GM19438 (cell line): ENCODE results near the gene CXXC5.

Source experiments
- ATAC-seq: cut with Tn5 transposase; IDR thresholded peaks from one replicate; pipeline ENCODE4 v1.9.1; 2021; ENCODE audit warnings: low read depth; ENCODE audit not compliant: unreplicated experiment

CXXC5 gene

DNA sequence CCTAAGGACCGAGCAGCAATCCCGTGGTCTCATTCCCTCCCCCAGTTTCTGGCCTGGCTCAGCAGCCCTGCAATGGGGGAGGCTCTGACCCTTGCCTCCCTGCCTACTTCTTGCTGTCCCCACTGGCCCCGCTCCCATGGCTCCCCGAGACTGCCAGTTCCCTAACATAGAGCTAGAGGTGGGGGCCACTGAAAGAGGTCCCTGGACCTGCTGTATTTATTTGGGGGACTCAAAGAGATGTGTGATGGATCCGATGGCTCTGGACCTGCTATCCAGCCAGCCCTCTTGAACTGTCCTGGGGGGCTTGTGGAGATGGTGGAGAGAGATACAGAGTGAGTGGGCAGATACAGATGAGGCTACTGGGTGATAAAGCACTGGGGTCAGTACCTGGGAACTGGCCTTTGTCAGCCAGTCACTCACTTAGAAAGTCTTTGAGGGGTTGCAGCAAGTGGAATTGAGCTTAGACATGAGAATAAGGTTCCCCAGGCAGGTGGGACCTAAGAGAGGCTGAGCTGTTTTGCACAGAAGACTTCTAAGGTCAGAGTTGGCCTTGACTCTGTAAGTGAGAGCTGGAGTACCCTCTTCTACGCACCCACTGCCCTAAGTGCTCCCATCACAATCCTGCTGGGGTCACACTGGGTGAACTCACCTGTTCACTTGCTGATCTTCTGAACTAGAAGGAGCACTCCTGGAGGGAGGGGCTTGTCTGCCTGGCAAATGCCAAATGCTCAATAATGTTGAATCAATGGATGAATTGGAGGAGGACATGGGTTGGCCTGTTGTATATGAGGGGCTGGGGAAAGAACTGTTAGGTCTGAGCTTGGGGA is 42.9 kb downstream of the CXXC5 start:
- no peak for ATAC-seq

GRCh38 chr5:139692148-139692547 is 44.0 kb downstream of the CXXC5 start:
- no peak for ATAC-seq

- ATAC-seq, result no peak
These were observed 44.6 kb downstream of the CXXC5 start for GRCh38 chr5:139692679-139693308.

DNA sequence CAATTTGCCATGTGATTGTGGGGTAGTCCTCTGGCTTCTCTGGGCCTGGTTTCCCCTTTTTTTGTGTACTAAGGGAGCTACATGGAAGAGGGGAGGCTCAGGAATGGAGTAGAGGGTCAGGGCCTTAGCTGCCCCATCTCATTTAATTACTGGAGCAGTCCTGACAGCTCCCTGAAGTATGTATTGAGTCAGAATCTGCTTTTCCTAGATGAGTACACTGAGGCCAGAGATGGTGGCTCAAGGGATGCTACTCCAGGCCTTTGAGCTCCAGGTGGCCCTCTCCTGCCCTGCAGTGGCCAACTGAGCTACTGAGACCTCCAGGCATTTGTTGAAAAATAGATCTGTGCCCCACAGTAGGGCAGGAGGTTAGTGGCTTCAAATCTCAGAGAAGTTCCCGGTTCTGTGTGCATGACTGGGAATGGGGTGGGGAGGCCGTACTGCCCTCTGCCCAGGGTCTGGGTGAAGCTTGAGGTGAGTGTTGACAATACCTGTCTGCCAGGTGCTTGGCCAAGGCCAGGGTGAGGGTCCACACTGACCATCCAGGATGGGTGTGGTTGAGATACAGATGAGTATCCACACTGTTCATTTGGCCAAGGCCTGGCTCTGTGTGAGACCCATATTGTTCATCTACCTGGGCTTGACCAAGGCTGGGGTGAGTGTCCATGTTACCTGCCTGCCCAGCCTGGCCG is 45.7 kb downstream of the CXXC5 start:
- no peak for ATAC-seq

DNA sequence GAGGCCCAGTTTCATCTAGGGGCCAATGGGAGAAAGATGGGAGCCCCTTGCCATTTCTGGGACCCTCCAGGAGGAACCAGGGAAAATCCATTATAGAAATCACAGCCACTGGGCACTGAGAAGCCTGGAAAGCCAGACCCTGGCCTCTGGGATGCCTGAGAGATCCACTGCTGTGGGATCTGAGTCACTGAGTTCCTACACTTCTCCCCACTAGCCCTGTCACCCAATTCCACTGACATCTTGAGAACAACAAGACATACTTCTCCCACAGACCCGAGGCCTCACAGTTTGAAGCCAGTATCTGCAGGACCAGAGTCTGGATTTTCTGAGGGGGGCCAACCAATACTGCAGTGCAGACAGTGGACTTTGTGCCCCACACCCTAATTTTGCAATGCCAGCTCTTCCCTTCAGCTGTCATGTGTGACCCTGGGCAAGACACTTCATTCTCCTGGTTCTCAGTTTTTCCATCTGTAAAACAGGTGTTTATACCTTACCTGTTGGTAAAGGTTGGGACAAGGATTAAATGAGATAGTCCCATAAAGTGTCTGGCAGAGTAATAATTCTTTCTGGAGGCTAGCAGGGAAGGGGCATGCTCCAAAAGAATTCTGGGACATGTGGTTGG is 46.5 kb downstream of the CXXC5 start:
- ATAC-seq, result no peak

DNA sequence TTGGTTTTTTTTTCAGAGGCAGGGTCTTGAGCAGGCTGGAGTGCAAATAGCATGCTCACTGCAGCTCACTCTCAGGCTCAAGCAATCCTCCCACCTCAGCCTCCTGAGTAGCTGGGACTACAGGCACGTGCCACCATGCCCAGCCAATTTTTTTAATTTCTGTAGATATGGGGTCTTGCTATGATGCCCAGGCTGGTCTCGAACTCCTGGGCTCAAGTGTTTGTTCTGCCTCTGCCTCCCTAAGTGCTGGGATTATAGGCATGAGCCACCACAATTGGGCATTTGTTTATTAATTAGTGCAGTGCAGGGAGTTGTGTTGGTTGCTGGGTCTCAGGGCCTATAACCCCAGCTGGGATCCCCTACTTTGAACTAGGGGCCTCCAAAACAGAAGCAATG is 47.0 kb downstream of the CXXC5 start:
- no peak for ATAC-seq

- no peak for ATAC-seq
These were observed 48.2 kb downstream of the CXXC5 start for GRCh38 chr5:139696167-139696893.

DNA sequence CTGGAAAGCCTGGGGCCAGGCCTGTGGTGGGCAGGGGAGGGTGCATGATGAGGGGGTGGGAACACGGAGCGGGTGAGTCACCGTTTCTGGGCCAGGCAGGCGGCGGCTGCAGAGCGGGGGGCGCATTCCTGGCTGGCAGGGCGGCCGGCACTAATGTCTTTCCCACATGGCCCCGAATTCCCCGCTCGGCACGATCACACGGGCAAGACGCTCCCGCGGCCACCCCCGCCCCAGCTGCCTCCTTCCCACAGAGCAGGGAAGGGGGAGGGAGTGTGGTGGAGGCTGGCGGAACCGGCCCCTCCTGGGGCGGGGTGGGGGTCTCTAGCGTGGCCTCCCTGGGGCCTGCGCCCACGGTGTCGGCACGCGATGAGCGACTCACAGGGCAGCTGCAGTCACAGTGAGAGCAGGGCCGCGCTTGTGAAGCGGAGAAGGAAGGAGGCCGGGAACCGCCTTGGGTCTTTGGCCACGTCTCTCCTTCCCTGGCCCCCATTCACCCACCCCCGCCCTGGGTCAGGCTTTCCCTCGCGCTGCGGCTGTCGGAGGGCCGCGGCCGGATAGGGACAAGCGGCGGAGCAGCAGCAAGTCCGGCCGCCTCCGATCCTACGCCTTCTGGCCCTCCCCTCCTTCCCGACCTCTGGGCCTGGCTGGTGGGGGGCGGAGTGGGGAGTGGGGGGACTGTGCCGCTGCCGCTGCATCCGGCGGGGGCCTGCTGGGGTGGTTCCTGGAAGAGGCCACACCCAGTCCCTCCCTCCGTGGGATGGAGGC is 48.9 kb downstream of the CXXC5 start:
- no peak for ATAC-seq

DNA sequence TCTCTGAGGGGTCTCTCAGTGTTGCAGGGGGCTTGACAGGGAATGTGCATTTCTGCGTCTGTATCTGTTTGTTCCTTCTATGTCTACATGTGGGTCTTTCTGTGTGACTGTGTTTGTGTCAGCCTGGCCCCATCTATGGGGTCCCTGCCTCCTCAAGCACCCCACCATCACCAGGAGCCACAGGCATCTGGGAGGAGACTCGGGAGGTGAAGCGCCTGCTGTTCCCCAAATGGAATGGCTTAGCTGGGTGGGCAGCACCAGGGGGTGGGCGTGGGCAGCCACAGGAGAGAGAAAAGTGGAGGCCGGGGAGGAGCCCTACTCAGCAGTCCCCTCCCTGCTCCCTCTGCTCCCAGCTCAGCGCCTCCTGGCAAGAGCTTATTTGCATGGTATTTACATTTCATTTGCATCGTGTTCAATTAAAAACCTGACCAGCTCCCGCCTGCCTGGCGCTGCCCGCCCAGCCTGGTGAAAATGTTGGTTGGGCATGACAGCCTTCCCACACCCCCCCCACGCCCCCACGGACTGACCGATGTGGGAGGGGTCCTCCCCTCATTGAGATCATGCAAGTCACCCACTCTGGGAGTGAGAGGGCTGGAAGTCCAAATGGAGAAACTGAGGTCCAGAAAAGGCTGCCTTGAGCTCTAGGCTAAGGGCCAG is 50.5 kb downstream of the CXXC5 start:
- no peak for ATAC-seq

GRCh38 chr5:139699351-139699750 is 51.2 kb downstream of the CXXC5 start:
- ATAC-seq, result no peak

DNA sequence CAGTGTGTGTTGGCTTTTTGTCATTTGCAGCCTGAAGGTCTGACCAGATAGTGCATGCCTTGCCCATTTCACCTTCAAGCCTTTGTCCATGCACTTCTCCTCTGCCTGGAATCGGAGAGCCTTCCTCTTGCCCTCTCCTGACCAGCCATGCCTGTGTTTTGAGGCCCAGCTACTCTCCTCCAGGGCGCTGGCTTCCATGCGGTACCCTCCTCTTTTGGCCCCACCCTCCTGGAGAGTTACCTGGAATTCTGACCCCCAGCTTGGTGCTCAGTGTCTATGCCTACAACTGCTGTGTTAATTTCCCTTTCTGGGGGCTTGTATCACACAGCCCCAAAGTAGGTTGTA is 52.5 kb downstream of the CXXC5 start:
- ATAC-seq, result no peak

- no peak for ATAC-seq
These were observed 53.0 kb downstream of the CXXC5 start for GRCh38 chr5:139701056-139701741.

- ATAC-seq, result no peak
These were observed 54.4 kb downstream of the CXXC5 start for GRCh38 chr5:139702548-139702947.

DNA sequence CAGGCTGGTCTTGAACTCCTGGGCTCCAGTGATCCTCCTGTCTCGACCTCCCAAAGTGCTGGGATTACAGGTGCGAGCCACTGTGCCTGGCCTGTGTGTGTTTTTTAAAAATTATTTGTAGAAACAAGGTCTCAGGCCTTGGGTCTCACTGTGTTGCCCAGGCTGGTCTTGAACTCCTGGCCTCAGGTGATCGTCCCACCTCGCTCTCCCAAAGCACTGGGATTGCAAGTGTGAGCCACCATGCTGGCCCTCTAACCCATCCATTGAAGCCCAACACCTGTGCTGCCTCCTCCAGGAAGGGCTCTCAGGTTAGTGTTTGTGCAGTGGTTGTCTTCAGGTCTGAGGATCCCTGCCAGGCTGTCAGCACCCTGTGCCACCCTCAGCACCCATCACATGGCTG is 56.6 kb downstream of the CXXC5 start:
- no peak for ATAC-seq

GRCh38 chr5:139705191-139705590 is 57.0 kb downstream of the CXXC5 start:
- no peak for ATAC-seq

- no peak for ATAC-seq
These were observed 57.8 kb downstream of the CXXC5 start for GRCh38 chr5:139705655-139706587.

DNA sequence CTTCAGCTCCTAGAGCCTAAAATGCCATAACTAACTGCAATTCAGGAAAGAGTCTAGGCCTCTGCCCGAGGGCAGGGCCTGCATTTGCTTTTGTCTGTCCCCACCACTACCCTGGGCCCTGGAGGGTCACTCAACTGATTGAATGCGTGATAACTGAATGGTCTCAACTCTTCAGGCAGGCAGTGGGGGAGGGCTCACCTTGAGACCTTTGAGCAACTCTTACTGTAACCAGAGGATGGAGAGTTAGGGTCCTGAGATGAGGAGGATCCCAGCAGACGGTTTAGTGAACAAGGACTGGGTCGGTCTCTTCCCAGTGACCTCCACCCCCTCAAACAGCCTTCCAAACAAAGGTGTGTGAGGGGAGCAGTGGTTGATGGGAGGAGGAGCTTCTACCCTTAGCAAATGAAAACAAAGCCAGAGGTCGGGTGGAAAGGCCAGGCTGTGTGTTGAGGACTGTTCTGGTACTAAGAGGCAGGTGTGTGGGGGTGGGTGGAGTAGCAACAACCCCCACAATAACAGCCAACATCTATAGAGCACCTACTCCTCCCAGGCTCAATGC is 59.4 kb downstream of the CXXC5 start:
- ATAC-seq, result no peak
